Pancreas (tissue), 10 donors: ENCODE results near the gene KRT73. TPM values are rescaled to one million over a fixed set of nuclear protein-coding genes. Genes with fewer than 3 reads are reported as not detected.

Experiments
- ATAC-seq, 4 donors: fragments of 200-7000 bp; cut with Tn5 transposase; one replicate each; pipeline versions ENCODE4 v1.8.0 to v1.9.1; 2020; ENCODE audit warnings: mild to moderate bottlenecking in 4 of 4, moderate library complexity in 4 of 4
- DNase-seq, 6 donors: peaks; one replicate each; pipeline ENCODE4 v3.0.0-alpha.2; 2020
- FAIRE-seq: peaks from 2 replicates; lab custom pipeline; 2012; peaks lifted over from hg19 to GRCh38; lab: Jason Lieb, UNC
- H3K27ac ChIP-seq, 4 donors: fragments of 200-600 bp; sonication (generic); 1 replicate in 3 of 4; 2 replicates in 1 of 4; pipeline versions ENCODE4 v1.5.0 to v1.8.0; 2020
- H3K27me3 ChIP-seq, 4 donors: fragments of 200-600 bp; one replicate each; pipeline ENCODE4 v1.8.0; 2021
- H3K36me3 ChIP-seq, 3 donors: fragments of 200-600 bp; sonication (generic) in 1 of 3; one replicate each; pipeline versions ENCODE4 v1.5.0 to v1.8.0; 2020 to 2021
- H3K4me1 ChIP-seq, 3 donors: fragments of 200-600 bp; one replicate each; pipeline ENCODE4 v1.8.0; 2021
- H3K4me3 ChIP-seq, 4 donors: fragments of 200-600 bp; sonication (generic) in 2 of 4; one replicate each; pipeline versions ENCODE4 v1.5.0 to v1.8.0; 2020 to 2021
- H3K9me3 ChIP-seq, 4 donors: fragments of 200-600 bp; one replicate each; pipeline ENCODE4 v1.8.0; 2021
- CTCF ChIP-seq, 4 donors: fragments of 200-600 bp; sonication (generic) in 3 of 4; IDR thresholded peaks; one replicate each; pipeline versions ENCODE4 v1.5.0 to v1.8.0; 2021; ENCODE audit warnings: antibody characterized with exemption in 4 of 4
- WGBS, 2 donors: extraction: QIAGEN DNeasy Blood & Tissue Kit; methylation state at CpG; one replicate each; pipeline ENCODE4 v1.1.7; 2013; 5-methylcytosine and 5-hydroxymethylcytosine counted together
- intact Hi-C, 3 donors: fragments of 100-400 bp; cut with DNase I; formaldehyde crosslinking; loops; one replicate each; pipeline versions ENCODE4 v1.11.1 to v1.14.2; 2022
- polyA plus RNA-seq, 2 donors: library from polyadenylated mRNA; stranded (reverse); fragments of 200-250 nt; gene quantifications; one replicate each; pipeline ENCODE4 v1.2.3, GENCODE V29; 2013
- total RNA-seq, 6 donors: library from RNA; stranded (reverse); fragmentation: NEBNext Ultra II Directional in 4 of 6; extraction: Animal tissue kit (Norgen Biotek cat#: 25700) in 4 of 6; gene quantifications; one replicate each; pipeline versions ENCODE4 v1.2.1 to v1.2.4, GENCODE V29; 2021 to 2023
- donor health status: healthy with polysubstance abuse.
- donor health status: DM: no; HTN: no; CAD: no; lungs with moderate emphysema.
- donor health status: DM: no; HTN: no; CAD: no.
- donor health status: control.
- donor health status: control.
- donor health status: Bipolar disorder and iron deficiency.
- donor health status: DM: yes; HTN: yes; CAD: no.
- donor health status: DM: no; HTN: no; CAD: no.
- donor health status: DM: no; HTN: no; CAD: no.
- donor health status: DM: yes; HTN: yes; CAD: no.

KRT73 gene
- total and polyA plus RNA-seq, 8 donors, result not detected

- no peak for ATAC-seq
- no peak for DNase-seq
- Histone ChIP-seq H3K36me3 (no peaks in the 10 kb centered on the region), H3K27ac (no peak overlapping the region), H3K27me3 (no peaks in the 10 kb centered on the region), H3K9me3 (no peaks in the 10 kb centered on the region), H3K4me1 (no peaks in the 10 kb centered on the region), H3K4me3 (no peak overlapping the region)
- no peak for TF ChIP-seq CTCF (IDR thresholded peaks at IDR 0.05)
- no peak for FAIRE-seq
- 64 to 80% methylated on average over 7 of the region's 7 CpGs for WGBS, 2 donors
- intact Hi-C loops, result no loop called here
These were observed 965 bp downstream of the KRT73 start for GRCh38 chr12:52617403-52617785.

DNA sequence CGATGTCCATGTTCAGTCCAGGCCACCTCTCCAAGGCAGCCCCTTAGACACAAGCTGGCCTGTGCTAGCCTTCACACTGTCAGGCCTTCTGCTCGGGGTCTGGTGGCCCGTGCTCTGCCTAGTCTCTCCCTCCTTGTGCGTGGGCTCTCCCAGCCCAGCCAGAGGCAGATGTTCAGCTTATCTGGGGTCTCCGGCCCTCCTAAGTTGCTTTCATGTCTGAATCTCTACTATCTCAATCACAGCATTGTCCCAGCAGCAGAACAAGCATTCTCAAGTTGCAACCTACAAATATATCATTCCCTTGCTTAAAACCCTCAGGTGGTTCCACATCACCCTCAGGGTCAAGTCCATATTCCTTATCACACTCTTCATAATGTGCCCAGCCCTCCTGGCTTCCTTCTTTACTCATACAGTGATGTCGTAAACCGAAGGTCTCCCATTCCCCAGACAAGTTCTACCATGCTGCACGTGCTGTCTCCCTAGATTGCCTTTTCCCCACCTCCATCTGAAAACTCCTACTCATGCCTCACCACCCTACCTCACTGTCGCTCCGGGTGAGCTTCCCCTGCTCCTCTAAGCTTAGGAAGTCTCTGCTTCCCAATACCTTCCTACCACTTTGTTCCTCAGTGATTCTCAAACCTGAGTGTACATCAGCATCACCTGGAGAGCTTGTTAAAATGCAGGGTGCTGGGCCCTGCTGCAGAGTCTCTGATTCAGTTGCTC lies 1.5 kb downstream of the KRT73 start:
- Histone ChIP-seq H3K4me1 (no peaks in the 10 kb centered on the region), H3K4me3 (no peak overlapping the region), H3K36me3 (no peaks in the 10 kb centered on the region), H3K27ac (no peak overlapping the region), H3K27me3 (no peaks in the 10 kb centered on the region), H3K9me3 (no peaks in the 10 kb centered on the region)
- WGBS, 2 donors, result 67 to 79% methylated on average over 10 of the region's 10 CpGs
- no peak for TF ChIP-seq CTCF (IDR thresholded peaks at IDR 0.05)
- DNase-seq (no peak), ATAC-seq (no peak), FAIRE-seq (no peak)
- intact Hi-C loops, result no loop called here

- H3K27me3 ChIP-seq, result no peaks in the 10 kb centered on the region
- H3K4me3 ChIP-seq, result no peak overlapping the region
- no peaks in the 10 kb centered on the region for H3K9me3 ChIP-seq
- ATAC-seq (no peak), DNase-seq (no peak), FAIRE-seq (no peak)
- intact Hi-C loops, result no loop called here
- TF ChIP-seq CTCF (IDR thresholded peaks at IDR 0.05), result no peak
- 71 to 79% methylated on average over 9 of the region's 9 CpGs for WGBS, 2 donors
- H3K36me3 ChIP-seq, result no peaks in the 10 kb centered on the region
- H3K4me1 ChIP-seq, result no peaks in the 10 kb centered on the region
- H3K27ac ChIP-seq, result no peak overlapping the region
These were observed 2.4 kb downstream of the KRT73 start for GRCh38 chr12:52615912-52616311.

DNA sequence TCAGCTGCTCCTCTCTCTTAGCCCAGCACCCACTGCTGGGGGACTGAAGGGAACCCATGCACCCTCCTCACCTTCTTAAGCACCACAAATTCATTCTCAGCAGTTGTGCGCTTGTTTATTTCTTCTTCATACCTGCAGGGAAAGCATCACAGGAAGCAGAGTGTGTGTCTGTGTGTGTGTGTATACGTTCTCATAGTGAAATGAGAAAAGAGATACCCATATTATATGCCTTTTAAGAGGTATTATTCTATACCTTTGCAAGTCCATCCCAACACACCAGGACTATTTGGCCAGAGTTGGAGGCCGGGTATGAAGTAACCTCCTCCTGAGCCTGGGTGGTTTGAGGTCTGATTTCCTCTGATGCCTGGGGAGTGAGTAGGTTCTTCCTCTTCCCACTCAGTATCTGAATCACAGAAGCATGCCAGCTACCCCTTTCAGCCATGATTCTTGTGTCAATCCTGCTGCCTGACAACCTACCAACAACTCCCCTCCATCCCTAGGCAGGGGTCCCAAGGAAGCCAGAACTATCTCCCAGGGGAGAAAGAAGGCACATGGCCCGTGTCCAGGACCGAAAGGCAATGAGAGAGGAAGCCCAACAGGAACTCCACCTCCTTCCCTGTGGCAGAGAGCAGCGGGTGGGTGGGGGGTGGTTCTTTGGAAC lies 3.0 kb downstream of the KRT73 start:
- H3K36me3 ChIP-seq, result no peaks in the 10 kb centered on the region
- no peaks in the 10 kb centered on the region for H3K9me3 ChIP-seq
- ATAC-seq (no peak), FAIRE-seq (no peak), DNase-seq (no peak)
- H3K27ac ChIP-seq, result no peak overlapping the region
- H3K4me3 ChIP-seq, result no peak overlapping the region
- no peaks in the 10 kb centered on the region for H3K27me3 ChIP-seq
- intact Hi-C loops, result no loop called here
- WGBS, 2 donors, result 52 to 58% methylated on average over 6 of the region's 6 CpGs
- TF ChIP-seq CTCF (IDR thresholded peaks at IDR 0.05), result no peak
- no peaks in the 10 kb centered on the region for H3K4me1 ChIP-seq
